ENCODE results near the gene HNRNPA0. TPM values are rescaled to one million over a fixed set of nuclear protein-coding genes. Genes with fewer than 3 reads are reported as not detected.

The HNRNPA0 gene
- polyA plus RNA-seq, 4 donors: 17.6 to 39.6 (median 28.2) TPM

- FAIRE-seq (no peak), DNase-seq (peak in 1 of 2 donors; percentile 21)
- Histone ChIP-seq H3K27me3 (ENCODE audit: control insufficient read depth in 3 of 3, insufficient read depth in 3 of 3, low read length in 3 of 3) (no peaks in the 10 kb centered on the region), H3K4me1 (ENCODE audit: control insufficient read depth in 3 of 3, insufficient read depth in 2 of 3, low read depth in 1 of 3, low read length in 2 of 3) (peaks cover 0 to 18% (median 3%) of the 10 kb centered on the region in 3 donors), H3K36me3 (ENCODE audit: control insufficient read depth in 3 of 3, insufficient read depth in 2 of 3, low read depth in 1 of 3, low read length in 3 of 3) (no peaks in the 10 kb centered on the region), H3K27ac (ENCODE audit: low read depth in 1 of 3, low read length in 2 of 3) (peak overlapping the region in 1 of 3 donors; percentile 45), H3K4me3 (ENCODE audit: low read depth in 1 of 3, low read length in 3 of 3) (no peak overlapping the region), H3K9me3 (ENCODE audit: control insufficient read depth in 2 of 2, insufficient read depth in 1 of 2, low read depth in 1 of 2, low read length in 1 of 2) (no peaks in the 10 kb centered on the region)
- WGBS, 3 donors: 40 to 43% (median 43%) methylated on average over 5 of the region's 5 CpGs
Observed at GRCh38 chr5:137737349-137738131, 16.6 kb downstream of the HNRNPA0 start.

DNA sequence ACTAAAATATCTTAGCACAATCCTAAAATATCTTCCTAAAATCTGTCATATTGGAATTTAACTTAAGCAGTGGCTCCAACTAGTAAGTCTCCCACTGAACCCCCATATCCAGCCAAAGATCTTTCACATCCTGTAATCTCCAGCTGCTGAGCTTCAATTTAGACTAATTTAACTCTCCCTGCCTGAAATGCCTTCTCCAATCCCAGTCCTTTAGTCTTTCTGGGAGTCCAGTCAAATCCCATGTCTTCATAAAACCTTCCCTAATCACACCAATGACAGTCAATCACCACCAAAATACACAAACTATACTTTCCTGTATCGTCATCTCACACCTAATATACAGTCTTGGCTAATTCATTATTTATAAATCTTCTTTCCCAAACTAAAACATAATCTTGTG lies 17.7 kb downstream of the HNRNPA0 start:
- DNase-seq: no peak
- 85 to 97% (median 88%) methylated on average over 1 of the region's 1 CpG for WGBS, 3 donors
- H3K4me3 ChIP-seq (ENCODE audit: low read depth in 1 of 3, low read length in 3 of 3): no peak overlapping the region

DNA sequence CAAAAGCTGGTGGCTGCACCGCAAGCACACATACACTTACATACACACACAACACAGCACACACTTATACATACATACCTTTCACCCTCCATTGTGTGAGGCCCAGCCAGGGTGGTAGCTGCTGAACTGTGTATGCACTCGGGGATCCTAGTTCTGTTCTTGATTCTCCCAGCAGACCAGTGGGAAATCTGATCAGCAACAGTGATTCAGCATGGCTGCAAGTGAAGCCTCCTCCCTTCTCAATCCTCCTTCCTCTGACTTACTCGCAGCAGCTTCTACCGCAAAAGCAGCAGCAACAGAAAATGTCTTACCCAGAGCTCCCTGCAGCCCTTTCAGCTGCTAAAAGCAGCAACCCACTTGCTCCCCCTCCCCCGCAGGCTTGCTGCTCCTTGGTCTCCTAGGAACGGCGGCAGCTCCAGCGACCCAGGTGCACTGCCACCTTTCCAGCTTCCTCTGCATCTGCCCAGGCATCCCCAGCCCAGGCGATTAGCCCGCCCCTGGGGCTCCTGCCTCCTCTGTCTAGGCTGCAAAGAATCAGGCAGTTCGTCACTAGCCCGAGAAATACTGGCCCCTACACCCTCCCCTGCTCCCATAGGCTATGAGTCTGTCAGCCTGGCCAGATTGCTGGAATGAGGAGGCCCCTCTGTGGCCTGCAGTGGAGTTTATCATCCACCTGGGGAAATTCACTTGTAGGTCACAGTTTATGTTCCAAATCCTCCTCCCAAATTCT lies 18.4 kb downstream of the HNRNPA0 start, which contains the start of gene KLHL3:
KLHL3 (minus strand) TSS at position 535 of the 730 bp plus-strand sequence; CDS start at position 92, 443 bp downstream.
- WGBS, 3 donors: 1 to 4% (median 3%) methylated on average over 12 of the region's 12 CpGs
- H3K4me1 ChIP-seq (ENCODE audit: control insufficient read depth in 3 of 3, insufficient read depth in 2 of 3, low read depth in 1 of 3, low read length in 2 of 3): peaks cover 0 to 11% (median 3%) of the 10 kb centered on the region in 3 donors
- DNase-seq (peak; percentile 39 to 68), FAIRE-seq (no peak)
- no peaks in the 10 kb centered on the region for H3K27me3 ChIP-seq (ENCODE audit: control insufficient read depth in 3 of 3, insufficient read depth in 3 of 3, low read length in 3 of 3)
- no peaks in the 10 kb centered on the region for H3K36me3 ChIP-seq (ENCODE audit: control insufficient read depth in 3 of 3, insufficient read depth in 2 of 3, low read depth in 1 of 3, low read length in 3 of 3)
- no peaks in the 10 kb centered on the region for H3K9me3 ChIP-seq (ENCODE audit: control insufficient read depth in 2 of 2, insufficient read depth in 1 of 2, low read depth in 1 of 2, low read length in 1 of 2)
- peak within 1 kb of the TSS; percentile 8 to 47 (median 40) for H3K4me3 ChIP-seq (ENCODE audit: low read depth in 1 of 3, low read length in 3 of 3)
- peak within 1 kb of the TSS in 2 of 3 donors; percentile 43 to 46 for H3K27ac ChIP-seq (ENCODE audit: low read depth in 1 of 3, low read length in 2 of 3)

More for the DNA sequence above, 17.7 kb downstream of the HNRNPA0 start:
- H3K9me3 ChIP-seq (ENCODE audit: control insufficient read depth in 2 of 2, insufficient read depth in 1 of 2, low read depth in 1 of 2, low read length in 1 of 2): no peaks in the 10 kb centered on the region
- H3K36me3 ChIP-seq (ENCODE audit: control insufficient read depth in 3 of 3, insufficient read depth in 2 of 3, low read depth in 1 of 3, low read length in 3 of 3): no peaks in the 10 kb centered on the region
- no peak for FAIRE-seq
- peak overlapping the region in 1 of 3 donors; percentile 43 for H3K27ac ChIP-seq (ENCODE audit: low read depth in 1 of 3, low read length in 2 of 3)
- peaks cover 0 to 11% (median 3%) of the 10 kb centered on the region in 3 donors for H3K4me1 ChIP-seq (ENCODE audit: control insufficient read depth in 3 of 3, insufficient read depth in 2 of 3, low read depth in 1 of 3, low read length in 2 of 3)
- no peaks in the 10 kb centered on the region for H3K27me3 ChIP-seq (ENCODE audit: control insufficient read depth in 3 of 3, insufficient read depth in 3 of 3, low read length in 3 of 3)

- WGBS, 3 donors: 6 to 16% (median 10%) methylated on average over 14 of the region's 14 CpGs
- Histone ChIP-seq H3K9me3 (ENCODE audit: control insufficient read depth in 2 of 2, insufficient read depth in 1 of 2, low read depth in 1 of 2, low read length in 1 of 2) (no peaks in the 10 kb centered on the region), H3K27me3 (ENCODE audit: control insufficient read depth in 3 of 3, insufficient read depth in 3 of 3, low read length in 3 of 3) (no peaks in the 10 kb centered on the region), H3K4me1 (ENCODE audit: control insufficient read depth in 3 of 3, insufficient read depth in 2 of 3, low read depth in 1 of 3, low read length in 2 of 3) (peaks cover 0 to 11% (median 3%) of the 10 kb centered on the region in 3 donors), H3K4me3 (ENCODE audit: low read depth in 1 of 3, low read length in 3 of 3) (peak overlapping the region; percentile 8 to 47 (median 40)), H3K27ac (ENCODE audit: low read depth in 1 of 3, low read length in 2 of 3) (peak overlapping the region in 2 of 3 donors; percentile 43 to 46), H3K36me3 (ENCODE audit: control insufficient read depth in 3 of 3, insufficient read depth in 2 of 3, low read depth in 1 of 3, low read length in 3 of 3) (no peaks in the 10 kb centered on the region)
- peak; percentile 50 to 67 for DNase-seq
- no peak for FAIRE-seq
Observed at GRCh38 chr5:137734962-137735554, 19.1 kb downstream of the HNRNPA0 start.

GRCh38 chr5:137734331-137734730 lies 19.8 kb downstream of the HNRNPA0 start:
- FAIRE-seq: no peak
- Histone ChIP-seq H3K36me3 (ENCODE audit: control insufficient read depth in 3 of 3, insufficient read depth in 2 of 3, low read depth in 1 of 3, low read length in 3 of 3) (no peaks in the 10 kb centered on the region), H3K27ac (ENCODE audit: low read depth in 1 of 3, low read length in 2 of 3) (no peak overlapping the region), H3K4me1 (ENCODE audit: control insufficient read depth in 3 of 3, insufficient read depth in 2 of 3, low read depth in 1 of 3, low read length in 2 of 3) (peaks cover 0 to 11% (median 3%) of the 10 kb centered on the region in 3 donors), H3K4me3 (ENCODE audit: low read depth in 1 of 3, low read length in 3 of 3) (peak overlapping the region in 1 of 3 donors; percentile 47), H3K27me3 (ENCODE audit: control insufficient read depth in 3 of 3, insufficient read depth in 3 of 3, low read length in 3 of 3) (no peaks in the 10 kb centered on the region), H3K9me3 (ENCODE audit: control insufficient read depth in 2 of 2, insufficient read depth in 1 of 2, low read depth in 1 of 2, low read length in 1 of 2) (no peaks in the 10 kb centered on the region)
- DNase-seq: no peak
- 60 to 76% (median 72%) methylated on average over 2 of the region's 2 CpGs for WGBS, 3 donors

- no peaks in the 10 kb centered on the region for H3K27me3 ChIP-seq (ENCODE audit: control insufficient read depth in 3 of 3, insufficient read depth in 3 of 3, low read length in 3 of 3)
- WGBS, 3 donors: 89 to 95% (median 91%) methylated on average over 3 of the region's 3 CpGs
- no peak overlapping the region for H3K4me3 ChIP-seq (ENCODE audit: low read depth in 1 of 3, low read length in 3 of 3)
- no peak for FAIRE-seq
- no peak overlapping the region for H3K27ac ChIP-seq (ENCODE audit: low read depth in 1 of 3, low read length in 2 of 3)
- DNase-seq: no peak
- no peaks in the 10 kb centered on the region for H3K9me3 ChIP-seq (ENCODE audit: control insufficient read depth in 2 of 2, insufficient read depth in 1 of 2, low read depth in 1 of 2, low read length in 1 of 2)
- peaks cover 0 to 11% (median 3%) of the 10 kb centered on the region in 3 donors for H3K4me1 ChIP-seq (ENCODE audit: control insufficient read depth in 3 of 3, insufficient read depth in 2 of 3, low read depth in 1 of 3, low read length in 2 of 3)
- H3K36me3 ChIP-seq (ENCODE audit: control insufficient read depth in 3 of 3, insufficient read depth in 2 of 3, low read depth in 1 of 3, low read length in 3 of 3): no peaks in the 10 kb centered on the region
Observed at GRCh38 chr5:137733922-137734321, 20.2 kb downstream of the HNRNPA0 start.

DNA sequence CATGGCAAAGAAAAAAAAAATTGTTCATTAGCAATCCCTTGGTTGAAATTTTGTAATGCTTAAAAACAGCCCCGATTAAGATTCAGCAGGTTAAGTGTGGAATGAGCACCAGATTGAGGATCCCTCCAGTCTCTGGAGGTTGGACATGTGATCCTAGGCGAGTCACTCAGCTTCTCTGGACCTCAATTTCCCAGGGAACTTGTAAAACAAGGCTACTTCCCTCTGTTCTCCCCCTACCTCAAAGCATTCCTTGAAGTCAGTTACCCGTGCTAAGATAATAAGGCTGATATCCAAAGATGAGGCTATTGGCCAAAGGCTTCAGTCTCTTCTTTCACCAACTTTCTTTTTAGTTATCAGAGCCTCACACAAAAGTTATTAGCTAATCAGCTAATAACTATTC lies 21.2 kb downstream of the HNRNPA0 start:
- H3K4me3 ChIP-seq (ENCODE audit: low read depth in 1 of 3, low read length in 3 of 3): no peak overlapping the region
- no peaks in the 10 kb centered on the region for H3K36me3 ChIP-seq (ENCODE audit: control insufficient read depth in 3 of 3, insufficient read depth in 2 of 3, low read depth in 1 of 3, low read length in 3 of 3)
- WGBS, 3 donors: 72 to 78% (median 73%) methylated on average over 3 of the region's 3 CpGs
- peaks cover 0 to 11% (median 3%) of the 10 kb centered on the region in 3 donors for H3K4me1 ChIP-seq (ENCODE audit: control insufficient read depth in 3 of 3, insufficient read depth in 2 of 3, low read depth in 1 of 3, low read length in 2 of 3)
- no peaks in the 10 kb centered on the region for H3K27me3 ChIP-seq (ENCODE audit: control insufficient read depth in 3 of 3, insufficient read depth in 3 of 3, low read length in 3 of 3)
- no peak for FAIRE-seq
- no peak overlapping the region for H3K27ac ChIP-seq (ENCODE audit: low read depth in 1 of 3, low read length in 2 of 3)
- H3K9me3 ChIP-seq (ENCODE audit: control insufficient read depth in 2 of 2, insufficient read depth in 1 of 2, low read depth in 1 of 2, low read length in 1 of 2): no peaks in the 10 kb centered on the region
- DNase-seq: no peak

DNA sequence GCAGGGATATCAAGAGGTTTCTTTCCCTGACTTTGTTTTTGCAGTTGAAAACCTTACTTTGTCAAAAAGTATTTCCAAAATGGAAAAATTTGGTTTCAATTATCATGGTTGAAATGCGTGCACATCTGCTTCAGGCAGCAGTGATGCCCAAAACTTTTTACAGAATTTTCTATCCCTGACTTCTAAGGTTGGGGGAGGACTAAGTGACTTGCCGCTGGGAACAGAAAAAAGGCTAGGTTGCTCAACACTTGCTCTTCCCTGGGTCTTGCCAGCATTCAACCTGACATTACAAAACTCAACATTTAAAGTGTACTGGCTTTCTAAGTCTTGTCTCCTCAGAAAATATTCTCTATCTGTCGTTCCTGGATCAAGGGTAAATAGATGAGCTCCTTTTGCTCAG lies 23.0 kb downstream of the HNRNPA0 start:
- Histone ChIP-seq H3K27me3 (ENCODE audit: control insufficient read depth in 3 of 3, insufficient read depth in 3 of 3, low read length in 3 of 3) (no peaks in the 10 kb centered on the region), H3K4me1 (ENCODE audit: control insufficient read depth in 3 of 3, insufficient read depth in 2 of 3, low read depth in 1 of 3, low read length in 2 of 3) (peaks cover 0 to 6% (median 2%) of the 10 kb centered on the region in 3 donors), H3K4me3 (ENCODE audit: low read depth in 1 of 3, low read length in 3 of 3) (no peak overlapping the region), H3K9me3 (ENCODE audit: control insufficient read depth in 2 of 2, insufficient read depth in 1 of 2, low read depth in 1 of 2, low read length in 1 of 2) (no peaks in the 10 kb centered on the region), H3K27ac (ENCODE audit: low read depth in 1 of 3, low read length in 2 of 3) (no peak overlapping the region), H3K36me3 (ENCODE audit: control insufficient read depth in 3 of 3, insufficient read depth in 2 of 3, low read depth in 1 of 3, low read length in 3 of 3) (no peaks in the 10 kb centered on the region)
- whole genome bisulfite sequencing, 3 donors: 88 to 96% (median 95%) methylated on average over 3 of the region's 3 CpGs
- DNase-seq: no peak
- FAIRE-seq: no peak
